Left colon (tissue), 2 donors: ENCODE measurements around the gene ANKRD55. TPM values are rescaled to one million over a fixed set of nuclear protein-coding genes. Genes with fewer than 3 reads are reported as not detected.

Experiments
- ATAC-seq: fragments of 200-7000 bp; cut with Tn5 transposase; one replicate; pipeline ENCODE4 v1.9.1; 2020; ENCODE audit warnings: mild to moderate bottlenecking, moderate library complexity
- DNase-seq, 2 donors: peaks; one replicate each; pipeline ENCODE4 v3.0.0-alpha.2; 2020
- intact Hi-C, 2 donors: fragments of 100-400 bp; cut with DNase I in 1 of 2; cut with micrococcal nuclease in 1 of 2; formaldehyde crosslinking; loops; one replicate each; pipeline versions ENCODE4 v1.11.2 to v1.14.0; 2022; cut with DNase I, micrococcal nuclease
- total RNA-seq, 2 donors: library from RNA; stranded (reverse); fragmentation: NEBNext Ultra II Directional; extraction: Animal tissue kit (Norgen Biotek cat#: 25700); gene quantifications; one replicate each; pipeline ENCODE4 v1.2.1, GENCODE V29; 2021
- donor health status: DM: no; HTN: no; CAD: no.
- donor health status: DM: yes; HTN: yes; CAD: no.

ANKRD55 gene
- total RNA-seq, 2 donors from 2014 or later, result not detected

GRCh38 chr5:56183506-56183905, 49.6 kb downstream of the ANKRD55 start:
- intact Hi-C loops, result no loop called here
- no peak for DNase-seq
- ATAC-seq, result no peak

GRCh38 chr5:56179442-56179841, 53.7 kb downstream of the ANKRD55 start:
- intact Hi-C loops, result no loop called here
- no peak for ATAC-seq
- no peak for DNase-seq

- intact Hi-C loops, result no loop called here
- ATAC-seq (no peak), DNase-seq (no peak)
These were observed 54.3 kb downstream of the ANKRD55 start for GRCh38 chr5:56178823-56179222.

- ATAC-seq (no peak), DNase-seq (no peak)
- intact Hi-C loops, result no loop called here
These were observed 56.1 kb downstream of the ANKRD55 start for GRCh38 chr5:56176871-56177533.

GRCh38 chr5:56176155-56176798, 56.9 kb downstream of the ANKRD55 start:
- no peak for ATAC-seq
- DNase-seq, result no peak
- intact Hi-C loops, result no loop called here

GRCh38 chr5:56175488-56175887, 57.6 kb downstream of the ANKRD55 start:
- DNase-seq, result no peak
- intact Hi-C loops, result no loop called here
- no peak for ATAC-seq

- DNase-seq, result no peak
- intact Hi-C loops, result no loop called here
- no peak for ATAC-seq
These were observed 58.1 kb downstream of the ANKRD55 start for GRCh38 chr5:56175021-56175420.

GRCh38 chr5:56172241-56172640, 60.9 kb downstream of the ANKRD55 start:
- ATAC-seq (no peak), DNase-seq (no peak)
- intact Hi-C loops, result no loop called here

- ATAC-seq (no peak), DNase-seq (no peak)
- intact Hi-C loops, result no loop called here
These were observed 62.6 kb downstream of the ANKRD55 start for GRCh38 chr5:56170557-56170956.

- DNase-seq (no peak), ATAC-seq (no peak)
- intact Hi-C loops, result no loop called here
These were observed 63.2 kb downstream of the ANKRD55 start for GRCh38 chr5:56169949-56170348.

GRCh38 chr5:56169281-56169680, 63.8 kb downstream of the ANKRD55 start:
- ATAC-seq (no peak), DNase-seq (no peak)
- intact Hi-C loops, result no loop called here

GRCh38 chr5:56168066-56168478, 65.1 kb downstream of the ANKRD55 start:
- ATAC-seq (no peak), DNase-seq (no peak)
- intact Hi-C loops, result no loop called here

- no peak for DNase-seq
- intact Hi-C loops, result no loop called here
- no peak for ATAC-seq
These were observed 65.6 kb downstream of the ANKRD55 start for GRCh38 chr5:56167519-56167918.

- DNase-seq, result no peak
- intact Hi-C loops, result no loop called here
- no peak for ATAC-seq
These were observed 66.3 kb downstream of the ANKRD55 start for GRCh38 chr5:56166671-56167385.

- ATAC-seq (no peak), DNase-seq (no peak)
- intact Hi-C loops, result no loop called here
These were observed 68.8 kb downstream of the ANKRD55 start for GRCh38 chr5:56164376-56164775.

- ATAC-seq, result no peak
These were observed 71.2 kb downstream of the ANKRD55 start for GRCh38 chr5:56161927-56162326.

GRCh38 chr5:56161439-56161823, 71.7 kb downstream of the ANKRD55 start:
- no peak for ATAC-seq
- intact Hi-C loops, result no loop called here

More at GRCh38 chr5:56161927-56162326, 71.2 kb downstream of the ANKRD55 start:
- no peak for DNase-seq
- intact Hi-C loops, result no loop called here

GRCh38 chr5:56160723-56161438, 72.2 kb downstream of the ANKRD55 start:
- DNase-seq, result no peak
- ATAC-seq, result no peak
- intact Hi-C loops, result no loop called here

More at GRCh38 chr5:56161439-56161823, 71.7 kb downstream of the ANKRD55 start:
- DNase-seq, result no peak

- ATAC-seq, result no peak
- intact Hi-C loops, result no loop called here
- DNase-seq, result no peak
These were observed 73.6 kb downstream of the ANKRD55 start for GRCh38 chr5:56159521-56159947.
